Thyroid gland (tissue), 4 donors: ENCODE measurements around the gene C17orf50. TPM values are rescaled to one million over a fixed set of nuclear protein-coding genes. Genes with fewer than 3 reads are reported as not detected.

Experiments
- DNase-seq, 2 donors: peaks; one replicate each; pipeline ENCODE4 v3.0.0-alpha.2; 2019
- H3K27ac ChIP-seq, 3 donors: fragments of 200-600 bp; sonication (generic); 1 replicate in 2 of 3; 2 replicates in 1 of 3; pipeline ENCODE4 v1.5.1; 2016 to 2019; ENCODE audit warnings: mild to moderate bottlenecking in 1 of 3, moderate library complexity in 1 of 3
- H3K27me3 ChIP-seq: fragments of 200-600 bp; sonication (generic); one replicate; pipeline ENCODE4 v1.5.1; 2019
- H3K36me3 ChIP-seq, 2 donors: fragments of 200-600 bp; sonication (generic); one replicate each; pipeline ENCODE4 v1.5.1; 2016 to 2019
- H3K4me1 ChIP-seq, 2 donors: fragments of 200-600 bp; sonication (generic); one replicate each; pipeline ENCODE4 v1.5.1; 2017 to 2019
- H3K4me3 ChIP-seq, 3 donors: fragments of 200-600 bp; sonication (generic); replicated peaks in 1 of 3; 1 replicate in 2 of 3; 2 replicates in 1 of 3; pipeline ENCODE4 v1.5.1; 2016; ENCODE audit warnings: mild to moderate bottlenecking in 1 of 3
- H3K9me3 ChIP-seq: fragments of 200-600 bp; sonication (generic); one replicate; pipeline ENCODE4 v1.5.1; 2017
- CTCF ChIP-seq, 6 experiments: fragments of 200-600 bp in 3 of 6; fragments of 450-650 bp in 3 of 6; sonication (generic) in 3 of 6; IDR thresholded peaks; one replicate each; pipeline ENCODE4 v1.5.1; 2016 to 2019; ENCODE audit warnings: antibody characterized with exemption in 6 of 6, mild to moderate bottlenecking in 2 of 6, inconsistent platforms in 1 of 6, moderate library complexity in 1 of 6
- POLR2A ChIP-seq, 2 donors: fragments of 450-650 bp; IDR thresholded peaks; one replicate each; pipeline ENCODE4 v1.6.1; 2017; ENCODE audit warnings: antibody characterized with exemption in 2 of 2, mild to moderate bottlenecking in 2 of 2, moderate library complexity in 1 of 2
- WGBS, 2 donors: methylation state at CpG; one replicate each; pipeline ENCODE4 v1.1.5; 2017; 5-methylcytosine and 5-hydroxymethylcytosine counted together
- intact Hi-C: fragments of 100-400 bp; cut with DNase I; formaldehyde crosslinking; loops from one replicate; pipeline ENCODE4 v1.15.1; 2023
- total RNA-seq, 4 donors: library from RNA; depleted of rRNA; stranded (reverse); fragments of >200 nt; gene quantifications; one replicate each; pipeline ENCODE4 v1.2.3, GENCODE V29; 2016

C17orf50 gene
- total RNA-seq, 4 donors from 2014 or later = 0.40 TPM; not detected in 3

GRCh38 chr17:35807371-35808144, 46.9 kb downstream of the C17orf50 start:
- H3K36me3 ChIP-seq = no peaks in the 10 kb centered on the region
- H3K27me3 ChIP-seq = no peaks in the 10 kb centered on the region
- 89 to 91% methylated on average over 7 of the region's 7 CpGs for WGBS, 2 donors
- H3K4me3 ChIP-seq = no peak overlapping the region
- peaks cover 21 to 25% of the 10 kb centered on the region in 2 donors for H3K4me1 ChIP-seq
- H3K27ac ChIP-seq = no peak overlapping the region
- TF ChIP-seq POLR2A (IDR thresholded peaks at IDR 0.05) = no peak
- TF ChIP-seq CTCF (IDR thresholded peaks at IDR 0.05) = no peak
- H3K9me3 ChIP-seq = no peaks in the 10 kb centered on the region
- intact Hi-C loops = no loop called here
- DNase-seq = no peak

- no peak for TF ChIP-seq CTCF (IDR thresholded peaks at IDR 0.05)
- TF ChIP-seq POLR2A (IDR thresholded peaks at IDR 0.05) = no peak
- Histone ChIP-seq H3K4me3 (peak overlapping the region in 2 of 3 donors; percentile 3 to 70), H3K9me3 (no peaks in the 10 kb centered on the region), H3K27ac (peak overlapping the region; percentile 74 to 97 (median 92)), H3K36me3 (no peaks in the 10 kb centered on the region), H3K4me1 (peaks cover 21 to 25% of the 10 kb centered on the region in 2 donors), H3K27me3 (no peaks in the 10 kb centered on the region)
- 27 to 28% methylated on average over 19 of the region's 19 CpGs for WGBS, 2 donors
- no peak for DNase-seq
- intact Hi-C loops = no loop called here
These were observed 47.7 kb downstream of the C17orf50 start for GRCh38 chr17:35808240-35808961.

GRCh38 chr17:35808962-35809854, 48.5 kb downstream of the C17orf50 start, which contains the start of gene TAF15:
Gene TAF15, plus strand, starts transcription at chr17:35809484. Its CDS starts 86 bp downstream, at chr17:35809570.
- H3K36me3 ChIP-seq = no peaks in the 10 kb centered on the region
- intact Hi-C loops = no loop called here
- WGBS, 2 donors = 1% methylated on average over 30 to 31 of the region's 71 CpGs
- H3K27ac ChIP-seq = peak within 1 kb of the TSS; percentile 74 to 97 (median 92)
- H3K4me3 ChIP-seq = peak within 1 kb of the TSS; percentile 47 to 89 (median 70)
- no peaks in the 10 kb centered on the region for H3K27me3 ChIP-seq
- DNase-seq = peak; percentile 96 to 97
- peak; percentile 95 to 99 for TF ChIP-seq POLR2A (IDR thresholded peaks at IDR 0.05)
- peak in 5 of 6 experiments; percentile 21 to 86 (median 73) for TF ChIP-seq CTCF (IDR thresholded peaks at IDR 0.05)
- H3K4me1 ChIP-seq = peaks cover 21 to 23% of the 10 kb centered on the region in 2 donors
- no peaks in the 10 kb centered on the region for H3K9me3 ChIP-seq

- Histone ChIP-seq H3K4me1 (peaks cover 20 to 21% of the 10 kb centered on the region in 2 donors), H3K36me3 (no peaks in the 10 kb centered on the region), H3K27me3 (no peaks in the 10 kb centered on the region), H3K4me3 (peak overlapping the region; percentile 47 to 89 (median 70)), H3K9me3 (no peaks in the 10 kb centered on the region), H3K27ac (peak overlapping the region; percentile 74 to 97 (median 92))
- no peak for DNase-seq
- intact Hi-C loops = no loop called here
- TF ChIP-seq POLR2A (IDR thresholded peaks at IDR 0.05) (no peak), CTCF (IDR thresholded peaks at IDR 0.05) (no peak)
- WGBS, 2 donors = 0 to 1% methylated on average over 16 to 24 of the region's 24 CpGs
These were observed 49.3 kb downstream of the C17orf50 start for GRCh38 chr17:35809855-35810461.
